Measurements from ENCODE around the gene SLC25A21. TPM values are rescaled to one million over a fixed set of nuclear protein-coding genes. Genes with fewer than 3 reads are reported as not detected.

SLC25A21 gene
- total and polyA plus RNA-seq, 2 of the 13 experiments (the other 11 are each of a cell fraction or from before 2014, with no cell fraction given): 1.9 to 2.9 TPM

- TF ChIP-seq ZFP36L1 (CRISPR knock-in tag; IDR thresholded peaks at IDR 0.05) (peak; percentile 91), ZC3H13 (CRISPR knock-in tag; IDR thresholded peaks at IDR 0.05) (peak; percentile 93), KLF16 (CRISPR knock-in tag; IDR thresholded peaks at IDR 0.05) (peak in 1 of 2 experiments; percentile 99; a peak in 3 of 4 replicates), ZNF768 (CRISPR knock-in tag; IDR thresholded peaks at IDR 0.05) (peak; percentile 89), RBM39 (IDR thresholded peaks at IDR 0.05; ENCODE audit: low read depth, low read length, poor library complexity, severe bottlenecking) (peak; percentile 96), ETV5 (CRISPR knock-in tag; IDR thresholded peaks at IDR 0.05; ENCODE audit: borderline replicate concordance) (peak; percentile 53), PLRG1 (conservative IDR thresholded peaks at IDR 0.05) (no peak), TFE3 (CRISPR knock-in tag; IDR thresholded peaks at IDR 0.05) (peak; percentile 77), TFDP2 (CRISPR knock-in tag; IDR thresholded peaks at IDR 0.05) (peak; percentile 93), WIZ (CRISPR knock-in tag; IDR thresholded peaks at IDR 0.05) (peak; percentile 99), ZNF430 (CRISPR knock-in tag; IDR thresholded peaks at IDR 0.05) (peak; percentile 94; the same call in 1 of the 2 replicates), POLR2AphosphoS2 (IDR thresholded peaks at IDR 0.05; ENCODE audit: low read depth, low read length) (no peak), XRCC5 (optimal IDR thresholded peaks at IDR 0.05; ENCODE audit: low read length) (peak; percentile 99), KLF15 (CRISPR knock-in tag; IDR thresholded peaks at IDR 0.05; ENCODE audit: borderline replicate concordance) (peak; percentile 92), MYPOP (CRISPR knock-in tag; IDR thresholded peaks at IDR 0.05) (peak; percentile 99), ZNF781 (CRISPR knock-in tag; IDR thresholded peaks at IDR 0.05; ENCODE audit: borderline replicate concordance, not compliant biosample characterization) (peak; percentile 99), BRD4 (CRISPR knock-in tag; IDR thresholded peaks at IDR 0.05) (peak; percentile 99), MAZ (IDR thresholded peaks at IDR 0.05; ENCODE audit: borderline replicate concordance, low read depth, low read length) (no peak), MAZ (CRISPR knock-in tag; IDR thresholded peaks at IDR 0.05; ENCODE audit: low read depth) (peak; percentile 87), NR2F6 (IDR thresholded peaks at IDR 0.05) (peak; percentile 59; the same call in 1 of the 2 replicates), NR2F6 (CRISPR knock-in tag; IDR thresholded peaks at IDR 0.05) (peak; percentile 35)
- TF ChIP-seq, protein P1, sequence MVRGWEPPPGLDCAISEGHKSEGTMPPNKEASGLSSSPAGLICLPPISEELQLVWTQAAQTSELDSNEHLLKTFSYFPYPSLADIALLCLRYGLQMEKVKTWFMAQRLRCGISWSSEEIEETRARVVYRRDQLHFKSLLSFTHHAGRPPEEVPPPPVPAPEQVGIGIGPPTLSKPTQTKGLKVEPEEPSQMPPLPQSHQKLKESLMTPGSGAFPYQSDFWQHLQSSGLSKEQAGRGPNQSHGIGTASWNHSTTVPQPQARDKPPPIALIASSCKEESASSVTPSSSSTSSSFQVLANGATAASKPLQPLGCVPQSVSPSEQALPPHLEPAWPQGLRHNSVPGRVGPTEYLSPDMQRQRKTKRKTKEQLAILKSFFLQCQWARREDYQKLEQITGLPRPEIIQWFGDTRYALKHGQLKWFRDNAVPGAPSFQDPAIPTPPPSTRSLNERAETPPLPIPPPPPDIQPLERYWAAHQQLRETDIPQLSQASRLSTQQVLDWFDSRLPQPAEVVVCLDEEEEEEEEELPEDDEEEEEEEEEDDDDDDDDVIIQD (CRISPR knock-in tag; IDR thresholded peaks at IDR 0.05; ENCODE audit: low read depth): peak; percentile 87
- TF ChIP-seq, protein P2, sequence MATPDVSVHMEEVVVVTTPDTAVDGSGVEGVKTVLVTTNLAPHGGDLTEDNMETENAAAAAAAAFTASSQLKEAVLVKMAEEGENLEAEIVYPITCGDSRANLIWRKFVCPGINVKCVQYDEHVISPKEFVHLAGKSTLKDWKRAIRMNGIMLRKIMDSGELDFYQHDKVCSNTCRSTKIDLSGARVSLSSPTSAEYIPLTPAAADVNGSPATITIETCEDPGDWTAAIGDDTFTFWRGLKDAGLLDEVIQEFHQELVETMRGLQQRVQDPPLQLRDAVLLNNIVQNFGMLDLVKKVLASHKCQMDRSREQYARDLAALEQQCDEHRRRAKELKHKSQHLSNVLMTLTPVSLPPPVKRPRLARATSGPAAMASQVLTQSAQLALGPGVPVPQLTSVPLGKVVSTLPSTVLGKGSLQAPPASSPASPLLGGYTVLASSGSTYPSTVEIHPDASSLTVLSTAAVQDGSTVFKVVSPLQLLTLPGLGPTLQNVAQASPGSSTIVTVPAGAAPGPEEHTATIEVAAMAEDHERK (CRISPR knock-in tag; IDR thresholded peaks at IDR 0.05; ENCODE audit: low read depth): 0 out of 2 replicates have a peak, but pooled peaks have one; percentile 7
These were observed at the start of gene SLC25A21 (continued) for GRCh38 chr14:37172024-37172869.
